ENCODE data around the gene F2.

DNA sequence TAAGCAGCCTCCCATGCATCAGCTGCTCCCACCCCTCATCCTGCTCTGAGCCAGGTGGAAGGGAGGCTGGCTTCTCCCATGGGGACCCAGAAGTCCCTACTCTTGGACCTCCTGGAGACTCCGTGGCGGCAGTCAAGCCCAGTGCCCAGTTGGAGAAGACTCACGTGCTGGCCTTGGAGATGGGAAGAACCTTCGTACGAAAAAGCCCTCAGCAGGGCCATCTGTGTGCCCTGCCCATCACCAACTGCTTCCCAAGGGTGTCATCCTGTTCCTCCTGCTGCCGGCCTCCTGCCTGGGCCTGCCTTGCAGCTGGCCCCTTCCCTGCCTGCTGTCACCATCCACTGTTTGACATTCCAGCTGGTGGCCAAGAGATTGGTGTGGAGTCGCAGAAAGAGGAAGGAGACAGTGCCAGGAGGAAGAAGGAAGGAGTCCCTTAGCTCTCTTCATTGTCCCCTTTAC is 46.6 kb upstream of the F2 start:
- TF ChIP-seq, protein P1, sequence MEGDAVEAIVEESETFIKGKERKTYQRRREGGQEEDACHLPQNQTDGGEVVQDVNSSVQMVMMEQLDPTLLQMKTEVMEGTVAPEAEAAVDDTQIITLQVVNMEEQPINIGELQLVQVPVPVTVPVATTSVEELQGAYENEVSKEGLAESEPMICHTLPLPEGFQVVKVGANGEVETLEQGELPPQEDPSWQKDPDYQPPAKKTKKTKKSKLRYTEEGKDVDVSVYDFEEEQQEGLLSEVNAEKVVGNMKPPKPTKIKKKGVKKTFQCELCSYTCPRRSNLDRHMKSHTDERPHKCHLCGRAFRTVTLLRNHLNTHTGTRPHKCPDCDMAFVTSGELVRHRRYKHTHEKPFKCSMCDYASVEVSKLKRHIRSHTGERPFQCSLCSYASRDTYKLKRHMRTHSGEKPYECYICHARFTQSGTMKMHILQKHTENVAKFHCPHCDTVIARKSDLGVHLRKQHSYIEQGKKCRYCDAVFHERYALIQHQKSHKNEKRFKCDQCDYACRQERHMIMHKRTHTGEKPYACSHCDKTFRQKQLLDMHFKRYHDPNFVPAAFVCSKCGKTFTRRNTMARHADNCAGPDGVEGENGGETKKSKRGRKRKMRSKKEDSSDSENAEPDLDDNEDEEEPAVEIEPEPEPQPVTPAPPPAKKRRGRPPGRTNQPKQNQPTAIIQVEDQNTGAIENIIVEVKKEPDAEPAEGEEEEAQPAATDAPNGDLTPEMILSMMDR (IDR thresholded peaks at IDR 0.05), result no peak
- TF ChIP-seq POLR2A (IDR thresholded peaks at IDR 0.05) (no peak), POLR2AphosphoS5 (IDR thresholded peaks at IDR 0.05) (no peak)

Measured in prostate gland (tissue), 2 donors.